Heart right ventricle (tissue), 16 donors: ENCODE measurements around the gene ANKRD28. TPM values are rescaled to one million over a fixed set of nuclear protein-coding genes. Genes with fewer than 3 reads are reported as not detected.
A peak's percentile ranks its signal among the peaks of the same experiment; 100 is the strongest.

Experiments
- ATAC-seq, 8 donors: fragments of 200-7000 bp; cut with Tn5 transposase; one replicate each; pipeline ENCODE4 v1.9.1; 2020; ENCODE audit warnings: mild to moderate bottlenecking in 8 of 8, moderate library complexity in 8 of 8, moderate number of reproducible peaks in 1 of 8
- DNase-seq, 2 donors: peaks; one replicate each; pipeline ENCODE4 v3.0.0-alpha.2; 2020
- H3K27ac ChIP-seq, 10 donors: fragments of 200-600 bp; sonication (generic) in 2 of 10; one replicate each; pipeline versions ENCODE4 v1.5.0 to v1.8.0; 2020 to 2022; ENCODE audit warnings: mild to moderate bottlenecking in 3 of 10
- H3K27me3 ChIP-seq, 7 donors: fragments of 200-600 bp; one replicate each; pipeline ENCODE4 v1.8.0; 2021 to 2022; ENCODE audit warnings: mild to moderate bottlenecking in 2 of 7
- H3K36me3 ChIP-seq, 9 donors: fragments of 200-600 bp; sonication (generic) in 1 of 9; one replicate each; pipeline versions ENCODE4 v1.5.0 to v1.8.0; 2020 to 2022; ENCODE audit warnings: mild to moderate bottlenecking in 2 of 9
- H3K4me1 ChIP-seq, 9 donors: fragments of 200-600 bp; sonication (generic) in 1 of 9; one replicate each; pipeline versions ENCODE4 v1.5.0 to v1.8.0; 2020 to 2022; ENCODE audit warnings: mild to moderate bottlenecking in 4 of 9
- H3K4me3 ChIP-seq, 10 donors: fragments of 200-600 bp; sonication (generic) in 2 of 10; one replicate each; pipeline versions ENCODE4 v1.5.0 to v1.8.0; 2020 to 2022; ENCODE audit warnings: mild to moderate bottlenecking in 7 of 10, moderate library complexity in 2 of 10
- H3K9me3 ChIP-seq, 11 donors: fragments of 200-600 bp in 10 of 11; sonication (generic) in 2 of 11; one replicate each; pipeline versions ENCODE4 v1.5.0 to v1.8.0; 2013 to 2022; ENCODE audit warnings: mild to moderate bottlenecking in 2 of 11, control low read depth in 1 of 11, moderate library complexity in 1 of 11
- CTCF ChIP-seq, 9 donors: fragments of 200-600 bp; sonication (generic) in 2 of 9; IDR thresholded peaks; one replicate each; pipeline versions ENCODE4 v1.5.0 to v1.8.0; 2021 to 2022; ENCODE audit warnings: antibody characterized with exemption in 9 of 9, mild to moderate bottlenecking in 5 of 9, moderate library complexity in 1 of 9
- WGBS, 2 donors: extraction: QIAGEN DNeasy Blood & Tissue Kit; methylation state at CpG; one replicate each; pipeline ENCODE4 v1.1.7; 2013; ENCODE audit warnings: inconsistent platforms in 1 of 2; 5-methylcytosine and 5-hydroxymethylcytosine counted together
- intact Hi-C, 10 donors: fragments of 100-400 bp; cut with DNase I; formaldehyde crosslinking; loops; one replicate each; pipeline versions ENCODE4 v1.11.1 to v1.14.2; 2022
- polyA plus RNA-seq, 2 donors: library from polyadenylated mRNA; stranded (reverse); fragments of 200-250 nt; gene quantifications; one replicate each; pipeline ENCODE4 v1.2.3, GENCODE V29; 2013
- total RNA-seq, 10 donors: library from RNA; stranded (reverse); fragmentation: NEBNext Ultra II Directional in 3 of 10; extraction: Animal tissue kit (Norgen Biotek cat#: 25700) in 3 of 10; gene quantifications; one replicate each; pipeline versions ENCODE4 v1.2.1 to v1.2.4, GENCODE V29; 2021 to 2023
- donor health status: Arrhythmogenic right ventricular cardiomyopathy.
- donor health status: ischemic (EF 13 %, LVEDD 7.1; RV severe dilation, severe dysfunction).
- donor health status: healthy with polysubstance abuse.
- donor health status: DM: no; HTN: yes; CAD: no.
- donor health status: DM: no; HTN: no; CAD: no.
- donor health status: ischemic (EF 25% LVEDD 6.9; RV normal size, moderate dysfunction).
- donor health status: ischemic (EF 25% LVEDD 5.7; RV mildly dilated, moderate dysfunction).
- donor health status: healthy.
- donor health status: DM: yes; HTN: yes; CAD: no.
- donor health status: Ischemic cardiomyopathy.
- donor health status: ischemic (EF 35%, LVEDD 5.7; RV mildly dilated, moderate dysfunction).
- donor health status: nonischemic (EF 11% LVEDD 7.7; RV severe dilation, severe dysfunction).
- donor health status: DM: yes; HTN: yes; CAD: no.
- donor health status: PGD.
- donor health status: ischemic (EF 29% LVEDD 5.4; RV normal size, mild dysfunction).
- donor health status: nonischemic (EF 23%, LVEDD 6.1; RV moderate dilation, normal function).

ANKRD28 gene
- total and polyA plus RNA-seq, 12 donors: 5.9 to 30.8 (median 27.1) TPM

GRCh38 chr3:15714448-15714847, 83.3 kb downstream of the ANKRD28 start:
- WGBS, 2 donors: 95% methylated on average over 4 of the region's 4 CpGs
- no peak for TF ChIP-seq CTCF (IDR thresholded peaks at IDR 0.05)
- Histone ChIP-seq H3K27ac (no peak overlapping the region), H3K4me1 (no peaks in the 10 kb centered on the region), H3K36me3 (peaks cover 0 to 43% (median 0%) of the 10 kb centered on the region in 9 donors), H3K4me3 (no peak overlapping the region), H3K27me3 (no peaks in the 10 kb centered on the region), H3K9me3 (no peaks in the 10 kb centered on the region)
- DNase-seq (no peak), ATAC-seq (no peak)
- intact Hi-C loops: no loop called here

GRCh38 chr3:15713364-15713763, 84.4 kb downstream of the ANKRD28 start:
- WGBS, 2 donors: 37 to 55% methylated on average over 5 of the region's 5 CpGs
- Histone ChIP-seq H3K27ac (no peak overlapping the region), H3K36me3 (peaks cover 0 to 49% (median 3%) of the 10 kb centered on the region in 9 donors), H3K4me1 (no peaks in the 10 kb centered on the region), H3K9me3 (no peaks in the 10 kb centered on the region), H3K4me3 (no peak overlapping the region), H3K27me3 (no peaks in the 10 kb centered on the region)
- no peak for TF ChIP-seq CTCF (IDR thresholded peaks at IDR 0.05)
- intact Hi-C loops: no loop called here
- ATAC-seq: peak in 1 of 8 donors; percentile 51
- DNase-seq: no peak

- no peaks in the 10 kb centered on the region for H3K27me3 ChIP-seq
- H3K27ac ChIP-seq: no peak overlapping the region
- DNase-seq (no peak), ATAC-seq (no peak)
- no peaks in the 10 kb centered on the region for H3K4me1 ChIP-seq
- peaks cover 0 to 67% (median 7%) of the 10 kb centered on the region in 9 donors for H3K36me3 ChIP-seq
- no peaks in the 10 kb centered on the region for H3K9me3 ChIP-seq
- no peak for TF ChIP-seq CTCF (IDR thresholded peaks at IDR 0.05)
- no peak overlapping the region for H3K4me3 ChIP-seq
- intact Hi-C loops: no loop called here
These were observed 86.5 kb downstream of the ANKRD28 start for GRCh38 chr3:15711281-15711680.

DNA sequence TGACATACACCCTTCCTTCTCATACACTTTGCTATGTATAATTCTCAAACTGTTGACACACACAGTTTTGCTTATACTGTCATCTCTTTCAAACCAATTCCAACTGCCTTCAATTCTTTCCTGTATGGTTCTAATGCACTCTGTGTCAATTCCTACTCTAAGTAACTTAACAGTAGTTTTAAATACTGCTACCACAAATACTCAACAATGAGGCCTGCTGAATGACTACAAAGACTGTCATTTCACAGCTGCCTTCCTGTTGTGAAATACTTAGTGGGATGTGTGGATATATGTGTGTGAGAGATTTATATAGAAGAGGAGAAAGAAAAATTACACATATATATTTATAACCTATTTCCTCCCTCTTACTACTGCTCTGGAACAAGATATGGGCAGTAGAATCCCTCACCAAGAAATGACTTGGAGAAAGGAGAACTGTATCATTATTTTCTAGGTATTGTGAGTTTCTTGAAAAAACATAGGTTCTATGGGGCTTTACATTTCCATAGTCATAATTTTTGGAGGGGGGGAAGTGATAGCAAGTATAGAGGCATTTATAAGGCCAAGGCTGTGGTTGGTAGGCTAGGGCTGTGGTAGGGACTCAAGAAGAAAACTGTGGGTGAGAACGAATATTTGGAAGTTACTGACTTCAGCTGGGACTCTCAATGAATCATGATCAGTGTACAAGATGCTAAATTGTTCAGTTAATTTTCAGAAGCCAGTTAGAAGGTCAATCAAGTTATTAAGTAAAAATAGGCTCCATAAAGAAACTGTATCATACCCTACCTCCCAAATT, 88.7 kb downstream of the ANKRD28 start:
- 88 to 92% methylated on average over 1 of the region's 1 CpG for WGBS, 2 donors
- Histone ChIP-seq H3K27me3 (no peaks in the 10 kb centered on the region), H3K36me3 (peaks cover 0 to 75% (median 7%) of the 10 kb centered on the region in 9 donors), H3K27ac (no peak overlapping the region), H3K4me3 (no peak overlapping the region), H3K9me3 (no peaks in the 10 kb centered on the region), H3K4me1 (no peaks in the 10 kb centered on the region)
- no peak for TF ChIP-seq CTCF (IDR thresholded peaks at IDR 0.05)
- DNase-seq: no peak
- intact Hi-C loops: loop anchor here in 1 of 10 donors (10.0 kb wide), 1 partner anchor 96 kb away; no protein-coding TSS in a partner anchor
- no peak for ATAC-seq
